Stimulated activated CD8-positive, alpha-beta memory T cell treated with anti-CD3 and anti-CD28 coated beads, Interleukin-2, amount 100 ng/mL, for 48 hours (primary cell): ENCODE results near the gene CST3.

ENCODE experiments used
- DNase-seq, 2 donors: peaks; one replicate each; pipeline ENCODE4 v3.0.0-alpha.2; 2020; ENCODE audit warnings: low read depth in 2 of 2

Gene CST3

GRCh38 chr20:23602699-23603098, 35.1 kb downstream of the CST3 start:
- no peak for DNase-seq

GRCh38 chr20:23602241-23602640, 35.5 kb downstream of the CST3 start:
- no peak for DNase-seq

- no peak for DNase-seq
Observed at GRCh38 chr20:23601715-23602114, 36.0 kb downstream of the CST3 start.

GRCh38 chr20:23598481-23598880, 39.3 kb downstream of the CST3 start:
- DNase-seq = no peak

- DNase-seq = no peak
Observed at GRCh38 chr20:23596579-23597250, 41.0 kb downstream of the CST3 start.

- no peak for DNase-seq
Observed at GRCh38 chr20:23595941-23596340, 41.8 kb downstream of the CST3 start.

GRCh38 chr20:23588434-23589403, 49.0 kb downstream of the CST3 start:
- no peak for DNase-seq

GRCh38 chr20:23587631-23588030, 50.1 kb downstream of the CST3 start:
- DNase-seq = no peak

- DNase-seq = no peak
Observed at GRCh38 chr20:23586735-23587525, 50.8 kb downstream of the CST3 start.

- no peak for DNase-seq
Observed at GRCh38 chr20:23585808-23586734, 51.7 kb downstream of the CST3 start.

GRCh38 chr20:23585449-23585807, 52.3 kb downstream of the CST3 start:
- no peak for DNase-seq

- no peak for DNase-seq
Observed at GRCh38 chr20:23584434-23585199, 53.1 kb downstream of the CST3 start.
